DND-41 (cell line): Measurements from ENCODE around the gene WFDC10A.

Experiments used
- CTCF ChIP-seq: IDR thresholded peaks from 2 replicates; pipeline ENCODE4 v1.5.1; 2012; ENCODE audit warnings: borderline replicate concordance, low read length, moderate library complexity, mild to moderate bottlenecking; ENCODE audit not compliant: poor library complexity, severe bottlenecking; ENCODE audit errors: extremely low read depth
- EZH2 ChIP-seq: IDR thresholded peaks from 3 replicates; pipeline ENCODE4 v1.6.1; 2012; ENCODE audit warnings: borderline replicate concordance, low read depth, mild to moderate bottlenecking, moderate library complexity, low read length, inconsistent platforms; ENCODE audit not compliant: severe bottlenecking

GRCh38 chr20:45672765-45673164 is 43.2 kb downstream of the WFDC10A start:
- TF ChIP-seq CTCF: no peak
- TF ChIP-seq EZH2: no peak
